HG03196 (cell line): ENCODE measurements around the gene GRN.
"Not testable (repeated sequence)": the region's sequence is repeated elsewhere in the genome, so short reads cannot be mapped to it uniquely, and the experiment has no call there.

Source experiments
- ATAC-seq: cut with Tn5 transposase; IDR thresholded peaks from one replicate; pipeline ENCODE4 v1.9.1; 2021; ENCODE audit not compliant: unreplicated experiment

The GRN gene

DNA sequence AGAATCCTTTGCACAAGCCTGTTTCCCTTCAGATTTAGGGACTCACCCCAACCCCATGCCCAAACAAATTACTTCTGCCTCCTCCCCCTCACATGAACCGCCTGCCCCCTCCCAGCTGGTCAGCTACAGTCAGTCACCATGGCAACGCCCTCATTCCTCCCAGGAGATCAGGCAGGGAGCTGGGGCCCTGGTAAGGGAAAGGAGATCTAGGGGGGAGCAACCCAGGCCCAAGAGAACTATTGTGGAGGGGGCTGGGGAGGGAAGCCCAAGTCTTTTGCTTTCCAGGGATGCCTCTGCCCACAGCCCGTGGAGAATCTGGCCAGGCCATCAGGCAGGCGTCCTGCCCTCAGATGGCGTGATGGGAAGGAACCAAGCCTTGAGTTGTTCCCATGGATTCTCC is 15.7 kb downstream of the GRN start:
- ATAC-seq: no peak

DNA sequence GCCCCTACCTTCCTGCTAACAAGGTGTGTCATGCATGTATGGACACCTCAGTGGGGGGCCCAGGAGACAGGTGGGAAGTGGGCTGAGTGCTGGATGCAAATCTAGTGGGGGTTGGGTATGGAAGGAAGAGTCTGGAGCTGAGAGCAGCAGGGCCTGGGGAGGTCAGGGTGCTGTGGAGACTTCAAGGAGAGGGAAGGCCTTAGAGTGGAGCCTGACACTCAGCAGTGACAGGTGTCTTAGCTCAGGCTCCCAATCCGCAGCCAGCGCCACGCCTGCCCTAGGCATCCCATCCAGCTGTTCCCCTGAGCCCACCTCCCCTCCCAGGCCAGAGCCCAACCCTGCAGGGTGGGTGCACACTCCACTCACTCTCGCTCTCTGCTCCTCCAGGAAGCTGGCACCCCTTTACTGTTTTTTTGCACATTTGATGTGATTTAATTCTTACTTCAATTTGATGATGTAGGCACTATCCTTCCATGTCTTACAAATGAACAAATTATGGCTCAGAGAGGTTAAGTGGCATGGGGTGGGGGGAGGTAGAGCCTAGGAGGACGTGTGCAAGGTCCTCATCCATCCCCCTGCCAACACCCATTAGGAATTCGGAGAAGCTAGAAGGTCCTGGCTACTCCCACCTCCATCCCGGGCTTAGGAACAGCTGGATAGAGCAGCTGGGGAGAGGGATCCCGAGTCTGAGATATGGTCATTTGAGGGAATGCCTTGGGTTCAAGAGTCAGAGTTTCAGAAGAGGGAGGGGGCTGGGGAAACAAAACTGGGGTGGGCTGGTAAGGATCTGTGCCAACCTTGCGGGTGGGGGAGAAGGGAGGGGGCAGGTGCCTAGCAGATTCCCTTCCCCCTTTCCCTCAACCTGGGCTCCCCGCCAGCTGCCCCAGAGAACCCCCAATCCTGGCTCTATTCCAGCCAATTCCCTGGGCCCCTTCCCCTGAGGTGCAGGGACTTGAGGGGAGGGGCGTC is 16.5 kb downstream of the GRN start:
- no peak for ATAC-seq

DNA sequence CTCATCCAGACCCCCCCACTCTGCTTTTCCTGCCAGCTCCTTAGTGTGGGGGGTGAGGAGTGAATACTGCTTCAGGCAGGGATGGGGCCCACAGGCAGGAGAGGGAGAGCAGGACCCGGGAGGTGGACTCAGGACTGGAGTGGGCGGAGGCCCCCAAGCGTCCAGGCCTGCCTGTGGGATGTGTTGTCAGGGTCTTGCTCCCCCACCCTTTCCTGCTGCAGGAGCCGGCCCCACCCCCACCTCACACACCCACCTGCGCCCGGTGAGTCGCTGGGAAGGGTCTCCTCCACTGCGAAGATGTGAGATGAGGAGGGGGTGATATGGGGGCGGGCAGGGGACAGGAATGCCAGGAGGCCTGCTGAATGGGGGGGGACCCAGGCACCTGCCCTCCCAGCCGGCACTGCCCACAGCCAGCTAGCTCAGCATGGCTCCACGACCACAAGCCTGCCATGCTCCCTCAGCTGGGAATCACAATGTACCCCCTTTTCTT is 17.4 kb downstream of the GRN start:
- ATAC-seq: no peak

DNA sequence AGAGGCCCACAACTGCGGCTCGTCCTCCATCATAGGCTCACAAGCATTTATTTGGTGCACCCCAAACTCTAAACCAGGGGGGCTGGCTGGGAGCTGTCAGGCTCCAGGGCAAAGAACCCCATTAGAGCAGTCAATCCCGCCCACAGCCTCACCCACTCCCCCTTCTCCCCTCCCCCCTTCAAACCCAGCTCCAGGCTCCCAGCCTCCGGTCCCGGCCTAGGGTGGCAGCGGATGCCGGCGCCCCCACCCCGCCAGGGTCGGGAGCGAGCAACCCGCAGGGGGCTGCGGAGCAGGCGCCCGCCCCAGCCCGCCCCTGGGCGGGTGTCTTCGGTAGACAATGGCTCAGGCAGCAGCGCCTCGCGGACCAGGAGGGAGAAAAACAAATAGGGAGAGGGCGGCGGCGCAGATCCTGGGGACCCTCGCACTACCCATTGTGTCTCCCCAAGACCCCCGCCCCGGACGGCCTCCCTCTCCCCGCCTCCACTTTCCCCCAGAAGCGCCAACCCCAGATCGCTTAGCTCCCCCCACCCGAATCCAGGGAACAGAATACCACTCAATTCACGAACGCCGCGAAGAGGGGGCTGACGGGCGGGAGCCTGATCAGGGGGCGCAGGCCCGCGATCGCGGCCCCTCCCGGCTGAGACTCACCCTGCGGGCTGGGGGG is 18.0 kb downstream of the GRN start:
- ATAC-seq: no peak

DNA sequence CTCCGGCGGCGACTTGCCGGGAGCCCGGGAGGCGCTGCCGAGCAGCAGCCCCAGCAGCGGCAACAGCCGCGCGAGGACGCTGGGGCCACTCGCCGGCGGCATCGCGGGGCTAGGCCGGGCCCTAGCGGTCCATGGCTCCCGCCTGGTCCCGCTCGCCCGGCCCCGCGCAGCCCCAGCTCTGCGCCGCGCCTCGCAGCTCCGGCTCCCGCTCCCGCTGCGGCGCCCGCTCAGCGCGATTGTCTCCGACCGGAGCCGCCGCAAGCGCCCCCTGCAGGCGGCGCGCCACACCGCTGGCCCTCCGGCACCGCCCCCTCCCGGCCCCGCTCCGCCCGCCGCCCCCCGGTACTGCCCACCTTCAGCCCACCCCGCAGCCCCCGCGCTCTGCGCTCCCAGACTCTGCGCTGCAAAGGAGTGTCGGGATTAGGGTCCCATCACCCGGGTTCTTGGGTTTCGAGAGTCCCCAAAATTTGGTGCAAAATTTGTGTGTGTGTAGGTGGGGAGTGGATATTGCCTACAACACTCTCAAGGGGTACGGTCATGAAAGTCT is 18.6 kb downstream of the GRN start, which contains the start of gene FAM171A2:
FAM171A2 (minus strand) TSS at position 241 of the 547 bp plus-strand sequence; CDS start at position 102, 139 bp downstream.
- ATAC-seq: no peak

DNA sequence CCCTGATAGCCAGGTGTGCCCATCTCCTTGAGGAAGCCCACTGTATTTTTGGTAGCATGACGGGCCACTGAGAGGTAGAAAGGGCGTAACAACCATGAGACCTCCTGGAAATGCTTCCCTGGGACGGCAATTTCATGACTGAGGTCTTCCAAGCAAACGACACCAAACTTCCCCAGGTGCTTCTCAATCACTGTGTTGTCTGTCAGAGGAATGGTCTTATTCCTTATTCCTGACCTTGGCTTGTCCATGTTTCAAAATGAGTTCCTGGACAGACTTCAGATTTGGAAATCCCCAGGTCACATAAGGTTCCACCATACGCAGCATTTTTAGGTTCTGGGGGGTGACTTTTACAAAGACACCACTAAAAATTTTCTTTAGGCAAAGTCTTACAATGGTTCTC is 19.9 kb downstream of the GRN start:
- ATAC-seq: not testable (repeated sequence)

DNA sequence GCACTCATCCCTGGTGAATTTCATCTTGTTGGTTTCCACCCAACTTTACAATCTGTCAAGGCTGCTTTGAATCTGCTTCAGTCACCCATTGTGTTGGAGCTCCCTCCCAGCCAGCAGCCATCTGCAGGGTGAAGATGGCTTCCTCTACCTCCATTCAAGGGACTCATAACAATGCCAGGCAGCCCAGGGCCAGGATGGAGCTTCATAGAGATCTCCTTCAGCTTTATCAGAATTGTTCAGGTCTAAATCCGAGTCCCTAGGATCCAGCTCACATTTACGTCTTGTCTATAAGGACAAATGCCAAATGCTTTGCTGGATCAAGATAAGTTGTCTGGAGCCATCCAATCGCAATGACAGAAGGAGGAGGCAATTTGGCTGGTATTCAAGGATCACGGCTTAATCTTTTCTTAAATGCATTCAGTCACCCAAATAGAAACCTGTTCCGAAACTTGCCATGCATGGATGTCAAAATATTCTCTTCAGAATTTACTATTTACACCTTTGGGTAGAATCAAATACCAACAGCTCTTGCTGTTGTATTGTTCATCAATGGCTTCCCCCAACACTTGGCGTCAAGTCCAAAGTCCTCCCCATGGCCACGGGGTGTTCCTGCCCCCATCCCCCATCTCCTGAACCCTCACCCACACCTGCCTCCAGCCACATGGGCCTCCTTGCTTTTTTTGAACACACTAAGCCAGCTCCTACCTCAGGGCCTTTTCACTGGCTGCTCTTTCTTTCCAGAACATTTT is 22.3 kb downstream of the GRN start:
- ATAC-seq: no peak

DNA sequence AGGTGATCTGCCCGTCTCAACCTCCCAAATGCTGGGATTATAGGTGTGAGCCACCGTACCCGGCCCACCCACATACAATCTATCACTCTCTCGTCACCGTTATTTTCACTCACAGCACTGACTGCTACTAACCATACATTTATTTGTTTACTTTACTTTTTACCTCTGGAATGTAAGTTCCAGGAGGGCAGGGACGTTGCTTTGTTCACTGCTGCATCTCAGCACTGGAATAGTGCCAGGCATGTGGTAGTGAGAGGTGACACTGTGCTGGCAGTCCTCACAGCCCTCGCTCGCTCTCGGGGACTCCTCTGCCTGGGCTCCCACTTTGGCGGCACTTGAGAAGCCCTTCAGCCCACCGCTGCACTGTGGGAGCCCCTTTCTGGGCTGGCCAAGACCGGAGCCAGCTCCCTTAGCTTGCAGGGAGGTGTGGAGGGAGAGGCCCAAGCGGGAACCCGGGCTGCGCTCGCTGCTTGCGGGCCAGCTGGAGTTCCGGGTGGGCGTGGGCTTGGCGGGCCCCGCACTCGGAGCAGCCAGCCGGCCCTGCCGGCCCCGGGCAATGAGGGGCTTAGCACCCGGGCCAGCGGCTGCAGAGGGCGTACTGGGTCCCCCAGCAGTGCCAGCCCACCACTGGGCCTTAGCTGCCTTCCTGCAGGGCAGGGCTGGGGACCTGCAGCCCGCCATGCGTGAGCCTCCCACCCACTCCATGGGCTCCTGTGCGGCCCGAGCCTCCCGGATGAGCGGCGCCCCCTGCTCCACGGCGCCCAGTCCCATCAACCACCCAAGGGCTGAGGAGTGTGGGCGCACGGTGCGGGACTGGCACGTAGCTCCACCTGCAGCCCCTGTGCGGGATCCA is 23.5 kb downstream of the GRN start:
- ATAC-seq: not testable (repeated sequence)

DNA sequence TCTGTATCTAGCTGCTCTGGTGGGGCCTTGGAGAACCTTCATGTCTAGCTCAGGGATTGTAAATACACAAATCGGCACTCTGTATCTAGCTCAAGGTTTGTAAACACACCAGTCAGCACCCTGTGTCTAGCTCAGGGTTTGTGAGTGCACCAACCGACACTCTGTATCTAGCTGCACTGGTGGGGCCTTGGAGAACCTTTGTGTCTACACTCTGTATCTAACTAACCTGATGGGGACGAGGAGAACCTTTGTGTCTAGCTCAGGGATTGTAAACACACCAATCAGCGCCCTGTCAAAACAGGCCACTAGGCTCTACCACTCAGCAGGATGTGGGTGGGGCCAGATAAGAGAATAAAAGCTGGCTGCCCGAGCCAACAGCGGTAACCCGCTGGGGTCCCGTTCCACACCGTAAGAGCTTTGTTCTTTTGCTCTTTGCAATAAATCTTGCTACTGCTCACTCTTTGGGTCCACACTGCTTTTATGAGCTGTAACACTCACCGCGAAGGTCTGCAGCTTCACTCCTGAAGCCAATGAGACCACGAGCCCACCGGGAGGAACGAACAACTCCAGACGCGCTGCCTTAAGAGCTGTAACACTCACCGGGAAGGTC is 24.4 kb downstream of the GRN start:
- not testable (repeated sequence) for ATAC-seq

DNA sequence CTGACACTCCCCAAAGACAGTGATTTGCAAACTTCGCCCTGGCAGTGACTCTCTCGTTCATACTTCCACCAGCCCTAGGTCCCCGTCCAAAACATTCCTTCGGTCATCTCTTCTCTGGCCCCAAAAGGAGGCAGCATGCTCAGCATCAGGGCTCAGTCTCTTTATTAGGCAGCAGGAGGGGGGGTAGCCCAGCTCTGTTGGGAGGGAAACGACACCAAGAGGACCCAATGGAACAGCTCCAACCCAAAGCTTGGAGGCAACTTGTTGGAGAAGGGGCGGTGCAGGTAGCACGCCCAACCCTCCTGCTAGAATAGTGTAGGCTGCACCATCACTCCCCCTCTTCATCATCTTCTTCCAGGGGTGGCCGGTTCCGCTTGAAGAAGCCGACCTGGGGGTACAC is 26.9 kb downstream of the GRN start:
- no peak for ATAC-seq

DNA sequence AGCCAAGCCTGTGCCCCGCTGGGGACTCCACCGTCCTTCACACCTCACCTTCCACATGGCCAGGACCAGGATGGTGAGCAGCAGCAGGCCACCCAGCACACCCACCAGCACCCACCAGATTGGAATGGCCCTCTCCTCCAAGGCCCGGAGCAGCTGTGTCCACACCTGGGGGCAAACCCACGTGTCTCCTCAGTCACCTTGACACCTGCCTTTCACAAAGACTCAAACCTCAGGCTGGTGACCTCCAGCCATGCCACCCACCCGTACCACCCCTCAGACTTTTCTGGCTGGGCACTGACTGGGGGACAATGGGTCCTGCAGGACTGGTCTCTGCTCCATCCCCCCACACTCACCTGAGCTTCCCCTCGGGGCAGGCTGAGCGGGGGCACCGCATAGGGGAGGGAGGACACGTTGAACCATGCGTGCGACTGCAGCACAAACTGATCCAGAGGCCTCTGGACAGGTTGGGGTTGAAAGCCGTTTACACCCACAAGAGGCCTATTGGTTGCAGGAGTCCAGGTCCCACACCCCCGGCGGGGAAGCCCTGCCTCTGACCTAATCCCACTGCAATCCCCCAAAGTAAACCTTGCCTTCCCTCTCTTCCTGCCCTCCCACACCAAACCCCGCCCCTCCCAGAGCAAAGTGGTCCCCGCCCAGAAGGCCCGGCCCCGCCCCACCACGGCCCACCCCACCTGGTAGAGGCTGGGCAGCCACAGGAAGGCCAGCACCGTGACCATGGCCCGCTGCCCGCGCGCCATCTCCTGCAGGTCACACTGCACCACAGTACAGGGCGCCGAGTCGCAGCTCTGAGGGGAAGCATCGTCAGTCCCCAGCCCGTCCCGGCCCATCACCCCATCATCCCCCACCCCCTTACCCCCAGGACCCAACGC is 29.4 kb downstream of the GRN start:
- ATAC-seq: no peak

DNA sequence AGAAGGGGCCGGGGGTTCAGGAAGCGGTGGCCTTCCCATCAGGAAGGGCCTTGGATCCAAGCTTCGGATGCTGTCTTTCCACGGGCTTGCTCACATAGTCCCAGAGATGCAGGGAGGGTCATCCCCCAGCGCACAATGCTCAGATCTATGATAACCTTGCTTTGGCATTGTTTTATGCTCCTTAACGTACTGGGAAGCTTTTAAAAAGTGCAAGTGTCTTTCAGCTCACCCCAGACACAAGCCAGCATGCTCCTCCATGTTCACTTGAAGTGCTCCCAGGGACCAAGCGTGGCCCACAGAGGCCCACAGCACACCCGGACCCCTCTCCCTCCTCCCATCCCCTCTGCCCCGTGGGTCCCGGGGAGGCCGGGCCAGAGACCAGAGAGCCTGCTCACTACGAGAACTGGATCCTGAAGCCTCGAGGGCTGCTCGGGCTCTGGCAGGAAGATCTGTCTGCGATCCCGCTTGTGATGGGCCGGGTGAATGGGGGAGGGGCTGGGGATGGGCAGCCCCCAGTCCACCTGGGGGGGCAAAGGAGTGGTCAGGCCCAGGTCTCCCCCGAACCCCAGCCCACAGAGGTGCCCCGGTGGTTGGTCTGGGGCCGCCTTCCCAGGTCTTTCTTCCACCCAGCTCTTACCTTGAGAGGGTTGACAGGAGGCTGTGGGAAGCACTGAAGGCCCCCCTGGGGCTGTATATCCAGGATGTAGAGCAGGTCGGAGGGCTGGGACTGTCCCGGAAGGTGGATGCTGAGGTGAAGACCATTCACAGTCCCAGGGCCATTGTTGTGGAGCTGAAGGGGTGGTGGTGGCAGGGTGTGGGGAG is 30.3 kb downstream of the GRN start:
- ATAC-seq: no peak

DNA sequence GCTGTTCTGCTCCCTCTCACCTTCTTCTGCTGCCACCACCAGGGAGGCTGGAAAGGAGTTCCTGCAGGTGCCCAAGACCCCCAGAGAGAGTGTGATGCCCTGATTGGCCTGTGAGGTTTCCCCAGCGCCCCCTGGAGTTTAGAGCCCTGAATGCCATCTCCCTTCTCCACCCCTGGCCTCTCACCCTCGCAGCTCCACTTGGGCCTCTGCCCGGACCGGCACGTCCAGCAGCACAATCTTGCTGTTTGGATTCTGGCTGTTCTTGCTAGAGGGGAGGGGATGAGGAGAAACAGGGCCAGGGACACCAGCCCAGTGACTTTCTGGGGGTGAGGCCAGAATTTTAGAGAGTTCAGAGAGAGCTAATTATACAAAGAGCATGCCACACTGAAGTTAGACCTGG is 31.0 kb downstream of the GRN start:
- ATAC-seq: no peak

DNA sequence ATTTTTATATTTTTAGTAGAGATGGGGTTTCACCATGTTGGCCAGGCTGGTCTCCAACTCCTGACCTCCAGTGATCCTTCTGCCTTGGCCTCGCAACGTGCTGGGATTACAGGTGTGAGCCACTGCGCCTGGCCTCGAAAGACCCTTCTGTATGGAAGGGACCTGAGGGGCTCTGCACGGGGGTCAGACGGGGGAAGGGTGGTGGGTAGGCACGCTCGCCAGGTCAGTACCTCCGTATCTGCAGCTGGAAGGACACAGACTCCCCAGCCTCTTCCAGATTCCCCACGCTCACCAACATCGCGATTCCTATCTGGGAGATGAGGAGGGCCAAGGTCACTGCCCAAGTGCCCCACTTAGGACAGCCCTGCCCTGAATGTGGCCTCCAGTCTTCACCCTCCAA is 31.7 kb downstream of the GRN start:
- ATAC-seq: no peak

DNA sequence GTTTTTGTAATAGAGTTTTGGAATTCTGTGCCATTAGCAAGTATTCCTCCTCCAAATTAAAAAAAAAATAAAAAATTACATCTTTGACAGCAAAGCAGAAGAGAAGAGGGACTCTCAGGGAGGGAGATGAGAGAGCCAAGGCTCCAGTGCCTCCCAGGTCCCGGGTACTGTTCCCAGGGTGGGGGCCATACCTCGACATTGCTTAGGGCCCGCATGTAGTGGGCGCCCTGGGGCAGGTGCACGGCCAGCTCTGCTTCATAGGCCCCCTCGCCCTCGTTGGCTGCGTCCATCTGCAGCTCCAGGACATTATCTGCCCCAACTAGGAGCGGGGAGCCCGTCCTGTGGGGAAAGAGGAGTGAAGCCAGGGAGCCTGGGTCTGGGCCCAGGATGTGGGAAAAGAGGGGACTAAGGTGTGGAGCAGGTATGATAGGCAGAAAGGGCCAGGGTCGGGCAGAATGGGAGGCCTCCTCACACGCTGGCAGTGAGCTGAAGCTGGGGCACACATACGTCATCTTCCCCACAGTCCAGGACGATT is 33.1 kb downstream of the GRN start:
- no peak for ATAC-seq

DNA sequence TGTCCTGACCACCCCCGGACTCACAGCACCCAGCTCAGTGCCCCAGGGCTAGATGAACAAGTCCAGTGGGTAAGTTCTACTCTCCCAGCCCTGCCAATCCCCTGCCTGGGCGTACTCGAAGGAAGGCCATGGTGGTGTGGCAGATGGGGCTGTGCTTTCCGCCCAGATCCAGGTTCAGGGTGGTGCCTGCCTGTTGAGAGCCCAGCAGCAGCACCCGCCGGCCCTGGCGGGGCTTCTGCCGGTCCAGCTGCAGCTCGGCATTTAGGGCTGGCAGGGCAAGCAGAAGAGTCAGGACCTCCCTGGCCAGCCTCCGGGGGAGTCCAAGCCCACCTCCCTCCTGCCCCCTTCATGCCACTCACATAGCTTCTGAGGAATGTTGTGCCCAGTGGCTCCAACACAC is 34.8 kb downstream of the GRN start:
- ATAC-seq: no peak

DNA sequence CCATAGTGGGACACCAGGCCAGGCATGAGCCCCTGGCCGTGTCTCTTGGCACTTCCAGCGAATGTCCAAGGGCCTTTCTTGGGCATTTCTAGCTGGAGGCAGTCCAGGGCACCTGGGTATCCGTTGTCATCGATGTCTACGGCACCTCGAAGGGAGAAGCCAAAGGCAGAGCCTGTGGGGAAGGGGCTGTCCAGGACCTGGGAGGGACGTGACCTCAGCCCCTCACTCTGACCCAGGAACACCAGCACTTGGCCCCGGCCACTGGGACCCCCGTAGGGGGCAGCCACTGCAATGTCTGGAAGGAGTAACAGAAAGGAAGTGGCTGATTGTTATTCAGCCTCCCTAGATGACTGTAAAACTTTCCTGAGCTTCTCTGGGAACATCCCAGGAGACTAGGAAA is 35.7 kb downstream of the GRN start:
- no peak for ATAC-seq
